HepG2 (cell line): Measurements from ENCODE around the gene GMEB2. TPM values are rescaled to one million over a fixed set of nuclear protein-coding genes. Genes with fewer than 3 reads are reported as not detected.

ENCODE experiments used
- ATF7 ChIP-seq, 2 experiments: fragments of 450-650 bp in 1 of 2; sonication (generic) in 1 of 2; formaldehyde crosslinking in 1 of 2; IDR thresholded peaks; 2 replicates each; pipeline versions ENCODE4 v1.4.0 to v1.6.1; 2016 to 2020; ENCODE audit warnings: antibody characterized with exemption in 1 of 2, mild to moderate bottlenecking in 1 of 2, missing genetic modification reagents in 1 of 2
- BRCA1 ChIP-seq: sonication (generic); formaldehyde crosslinking; IDR thresholded peaks from 2 replicates; pipeline ENCODE4 v1.4.0; 2020; ENCODE audit warnings: missing genetic modification reagents
- CHD2 ChIP-seq: IDR thresholded peaks from 2 replicates; pipeline ENCODE4 v1.6.1; 2011; ENCODE audit warnings: low read depth, low read length, improper control_type of control experiment
- E2F5 ChIP-seq: sonication (generic); formaldehyde crosslinking; conservative IDR thresholded peaks from 2 replicates; pipeline ENCODE4 v1.4.0; 2020; ENCODE audit warnings: missing genetic modification reagents
- HOXA3 ChIP-seq: sonication (generic); formaldehyde crosslinking; IDR thresholded peaks from 2 replicates; pipeline ENCODE4 v1.5.0; 2020; ENCODE audit warnings: missing genetic modification reagents
- MYC ChIP-seq: sonication (generic); formaldehyde crosslinking; IDR thresholded peaks from 2 replicates; pipeline ENCODE4 v1.9.0; 2021; ENCODE audit warnings: missing genetic modification reagents, borderline replicate concordance
- NR3C1 ChIP-seq: sonication (generic); formaldehyde crosslinking; IDR thresholded peaks from 2 replicates; pipeline ENCODE4 v1.4.0; 2020; ENCODE audit warnings: missing genetic modification reagents
- ONECUT2 ChIP-seq: sonication (generic); formaldehyde crosslinking; IDR thresholded peaks from 2 replicates; pipeline ENCODE4 v1.4.0; 2020; ENCODE audit warnings: missing genetic modification reagents
- ZBTB4 ChIP-seq: sonication (generic); formaldehyde crosslinking; IDR thresholded peaks from 2 replicates; pipeline ENCODE4 v1.4.0; 2020; ENCODE audit warnings: missing genetic modification reagents, mild to moderate bottlenecking, borderline replicate concordance
- ZNF737 ChIP-seq: sonication (generic); formaldehyde crosslinking; IDR thresholded peaks from 2 replicates; pipeline ENCODE4 v1.5.0; 2020; ENCODE audit warnings: missing genetic modification reagents, mild to moderate bottlenecking, borderline replicate concordance
- ZNF816 ChIP-seq: sonication (generic); formaldehyde crosslinking; IDR thresholded peaks from 2 replicates; pipeline ENCODE4 v1.8.0; 2022; ENCODE audit warnings: missing genetic modification reagents, mild to moderate bottlenecking, borderline replicate concordance
- ZSCAN21 ChIP-seq: sonication (generic); formaldehyde crosslinking; IDR thresholded peaks from 2 replicates; pipeline ENCODE4 v1.8.0; 2022; ENCODE audit warnings: mild to moderate bottlenecking, missing genetic modification reagents, moderate library complexity, borderline replicate concordance
- polyA plus RNA-seq, 8 experiments: library from polyadenylated mRNA; depleted of rRNA in 3 of 8; stranded (reverse) in 7 of 8; unstranded in 1 of 8; fragments of >200 nt; fragmentation: Illumina TruSeq in 4 of 8; extraction: Trizol in 4 of 8; gene quantifications; 2 replicates each; pipeline versions ENCODE4 v1.2.1 to v1.2.3, GENCODE V29; 2011 to 2016; ENCODE audit warnings: low read depth in 4 of 8, missing spikeins in 1 of 8, mixed read lengths in 1 of 8; ENCODE audit not compliant: insufficient read depth in 1 of 8
- total RNA-seq, 5 experiments: library from RNA; depleted of rRNA; stranded (reverse); fragments of >200 nt; fragmentation: Illumina TruSeq; extraction: Trizol; gene quantifications; 2 replicates each; pipeline ENCODE4 v1.2.3, GENCODE V29; 2016; ENCODE audit warnings: low read depth in 1 of 5
- TF ChIP-seq, protein P1 (sequence below): sonication (generic); formaldehyde crosslinking; IDR thresholded peaks from 2 replicates; pipeline ENCODE4 v1.5.1; 2020; ENCODE audit warnings: mild to moderate bottlenecking, missing genetic modification reagents, borderline replicate concordance
- TF ChIP-seq, protein P2 (sequence below): sonication (generic); formaldehyde crosslinking; IDR thresholded peaks from 2 replicates; pipeline ENCODE4 v1.5.0; 2020; ENCODE audit warnings: missing genetic modification reagents

The GMEB2 gene
- total and polyA plus RNA-seq, 2 of the 13 experiments (the other 11 are each of a cell fraction or from before 2014, with no cell fraction given) = 10.6 to 12.4 TPM

- TF ChIP-seq ZBTB4 = peak; percentile 43; the same call in 1 of the 2 replicates
- TF ChIP-seq, protein P1, sequence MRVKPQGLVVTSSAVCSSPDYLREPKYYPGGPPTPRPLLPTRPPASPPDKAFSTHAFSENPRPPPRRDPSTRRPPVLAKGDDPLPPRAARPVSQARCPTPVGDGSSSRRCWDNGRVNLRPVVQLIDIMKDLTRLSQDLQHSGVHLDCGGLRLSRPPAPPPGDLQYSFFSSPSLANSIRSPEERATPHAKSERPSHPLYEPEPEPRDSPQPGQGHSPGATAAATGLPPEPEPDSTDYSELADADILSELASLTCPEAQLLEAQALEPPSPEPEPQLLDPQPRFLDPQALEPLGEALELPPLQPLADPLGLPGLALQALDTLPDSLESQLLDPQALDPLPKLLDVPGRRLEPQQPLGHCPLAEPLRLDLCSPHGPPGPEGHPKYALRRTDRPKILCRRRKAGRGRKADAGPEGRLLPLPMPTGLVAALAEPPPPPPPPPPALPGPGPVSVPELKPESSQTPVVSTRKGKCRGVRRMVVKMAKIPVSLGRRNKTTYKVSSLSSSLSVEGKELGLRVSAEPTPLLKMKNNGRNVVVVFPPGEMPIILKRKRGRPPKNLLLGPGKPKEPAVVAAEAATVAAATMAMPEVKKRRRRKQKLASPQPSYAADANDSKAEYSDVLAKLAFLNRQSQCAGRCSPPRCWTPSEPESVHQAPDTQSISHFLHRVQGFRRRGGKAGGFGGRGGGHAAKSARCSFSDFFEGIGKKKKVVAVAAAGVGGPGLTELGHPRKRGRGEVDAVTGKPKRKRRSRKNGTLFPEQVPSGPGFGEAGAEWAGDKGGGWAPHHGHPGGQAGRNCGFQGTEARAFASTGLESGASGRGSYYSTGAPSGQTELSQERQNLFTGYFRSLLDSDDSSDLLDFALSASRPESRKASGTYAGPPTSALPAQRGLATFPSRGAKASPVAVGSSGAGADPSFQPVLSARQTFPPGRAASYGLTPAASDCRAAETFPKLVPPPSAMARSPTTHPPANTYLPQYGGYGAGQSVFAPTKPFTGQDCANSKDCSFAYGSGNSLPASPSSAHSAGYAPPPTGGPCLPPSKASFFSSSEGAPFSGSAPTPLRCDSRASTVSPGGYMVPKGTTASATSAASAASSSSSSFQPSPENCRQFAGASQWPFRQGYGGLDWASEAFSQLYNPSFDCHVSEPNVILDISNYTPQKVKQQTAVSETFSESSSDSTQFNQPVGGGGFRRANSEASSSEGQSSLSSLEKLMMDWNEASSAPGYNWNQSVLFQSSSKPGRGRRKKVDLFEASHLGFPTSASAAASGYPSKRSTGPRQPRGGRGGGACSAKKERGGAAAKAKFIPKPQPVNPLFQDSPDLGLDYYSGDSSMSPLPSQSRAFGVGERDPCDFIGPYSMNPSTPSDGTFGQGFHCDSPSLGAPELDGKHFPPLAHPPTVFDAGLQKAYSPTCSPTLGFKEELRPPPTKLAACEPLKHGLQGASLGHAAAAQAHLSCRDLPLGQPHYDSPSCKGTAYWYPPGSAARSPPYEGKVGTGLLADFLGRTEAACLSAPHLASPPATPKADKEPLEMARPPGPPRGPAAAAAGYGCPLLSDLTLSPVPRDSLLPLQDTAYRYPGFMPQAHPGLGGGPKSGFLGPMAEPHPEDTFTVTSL = peak; percentile 60; the same call in 1 of the 2 replicates
- TF ChIP-seq ZNF737 (CRISPR knock-in tag) = peak; percentile 24; the same call in 1 of the 2 replicates
- no peak for TF ChIP-seq NR3C1 (CRISPR knock-in tag)
- peak; percentile 98 for TF ChIP-seq MYC (CRISPR knock-in tag)
- TF ChIP-seq ZNF816 (CRISPR knock-in tag) = no peak; the same call in 1 of the 2 replicates
- peak; percentile 95 for TF ChIP-seq ZSCAN21
- TF ChIP-seq BRCA1 (CRISPR knock-in tag) = no peak
- TF ChIP-seq ATF7 (IDR thresholded peaks at IDR 0.05) = no peak
- peak; percentile 86 for TF ChIP-seq ATF7 (CRISPR knock-in tag; IDR thresholded peaks at IDR 0.05)
- 0 out of 2 replicates have a peak, but pooled peaks have one; percentile 29 for TF ChIP-seq CHD2
- TF ChIP-seq HOXA3 (CRISPR knock-in tag) = peak; percentile 95
- TF ChIP-seq E2F5 (CRISPR knock-in tag) = 0 out of 2 replicates have a peak, but pooled peaks have one; percentile 53
- TF ChIP-seq, protein P2, sequence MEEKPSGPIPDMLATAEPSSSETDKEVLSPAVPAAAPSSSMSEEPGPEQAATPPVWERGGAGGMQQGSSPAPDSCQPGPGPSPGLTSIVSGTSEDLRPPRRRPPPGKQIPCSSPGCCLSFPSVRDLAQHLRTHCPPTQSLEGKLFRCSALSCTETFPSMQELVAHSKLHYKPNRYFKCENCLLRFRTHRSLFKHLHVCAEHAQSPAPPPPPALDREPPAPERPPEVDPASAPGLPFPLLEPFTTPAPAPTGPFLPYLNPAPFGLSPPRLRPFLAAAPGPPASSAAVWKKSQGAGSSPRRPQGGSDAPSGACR = peak; percentile 65; the same call in 1 of the 2 replicates
- TF ChIP-seq ONECUT2 (CRISPR knock-in tag) = peak; percentile 50; the same call in 1 of the 2 replicates
Measured at GRCh38 chr20:63628246-63628975, 1.5 kb upstream of the GMEB2 start (continued).
